ENCODE results near the gene CA9. TPM values are rescaled to one million over a fixed set of nuclear protein-coding genes. Genes with fewer than 3 reads are reported as not detected.

CA9 gene
- total RNA-seq, 2 experiments from 2014 or later, result 0.21 to 0.85 TPM

Small RNA genes within 50 kb of the gene (microRNA-seq; reads per million reads assigned to microRNA genes)
- 3.0 reads per million for gene MIR6852

Other genes with a start within 250 kb of the CA9 start
- gene RUSC2, start 183.8 kb upstream of the CA9 start, total RNA-seq, result 1 to 10 TPM in 1 of 2 experiments, under 1 TPM in 1; 0.99 to 2.8 TPM
- gene TESK1, start 68.7 kb upstream of the CA9 start, total RNA-seq, result 10 to 100 TPM; 27.9 to 37.1 TPM
- gene CD72, start 55.5 kb upstream of the CA9 start, total RNA-seq, result 10 to 100 TPM; 11.4 to 11.9 TPM
- gene SIT1, start 23.0 kb upstream of the CA9 start, total RNA-seq, result 100 to 1,000 TPM; 144 to 155 TPM
- gene RMRP, start 15.9 kb upstream of the CA9 start, total RNA-seq, result over 10,000 TPM in 1 of 2 experiments, 1,000 to 10,000 TPM in 1; 6,751 to 13,083 TPM
- gene CCDC107, start 15.6 kb upstream of the CA9 start, total RNA-seq, result 10 to 100 TPM; 28.7 to 29.4 TPM
- gene ARHGEF39, start 8.7 kb upstream of the CA9 start, total RNA-seq, result 10 to 100 TPM; 14.5 to 21.1 TPM
- 10 to 100 TPM in 1 of 2 experiments, 1 to 10 TPM in 1; 6.1 to 12.1 TPM for gene TPM2, start 16.0 kb downstream of the CA9 start, total RNA-seq
- 100 to 1,000 TPM; 372 to 374 TPM for gene TLN1, start 58.3 kb downstream of the CA9 start, total RNA-seq
- 10 to 100 TPM; 20.5 to 24.7 TPM for gene CREB3, start 58.7 kb downstream of the CA9 start, total RNA-seq
- gene GBA2, start 75.3 kb downstream of the CA9 start, total RNA-seq, result 10 to 100 TPM; 57.7 to 58.8 TPM
- 10 to 100 TPM; 21.0 to 23.6 TPM for gene RGP1, start 75.4 kb downstream of the CA9 start, total RNA-seq
- gene MSMP, start 80.3 kb downstream of the CA9 start, total RNA-seq, result not detected
- gene NPR2, start 117.7 kb downstream of the CA9 start, total RNA-seq, result 10 to 100 TPM; 12.4 to 13.4 TPM
- 1 to 10 TPM; 1.2 to 1.4 TPM for gene SPAG8, start 138.3 kb downstream of the CA9 start, total RNA-seq
- 10 to 100 TPM; 68.9 to 73.5 TPM for gene HINT2, start 141.1 kb downstream of the CA9 start, total RNA-seq
- not detected for gene FAM221B, start 154.8 kb downstream of the CA9 start, total RNA-seq
- gene TMEM8B, start 155.3 kb downstream of the CA9 start, total RNA-seq, result 1 to 10 TPM; 1.2 to 3.5 TPM
- gene OR13J1, start 196.5 kb downstream of the CA9 start, total RNA-seq, result not detected
- not detected for gene HRCT1, start 232.3 kb downstream of the CA9 start, total RNA-seq
- gene SPAAR, start 235.6 kb downstream of the CA9 start, total RNA-seq, result not detected

Data from activated CD8-positive, alpha-beta memory T cell treated with anti-CD3 and anti-CD28 coated beads, Interleukin-2, amount 10 ng/mL, durations not matched to agents 7 days and 5 days (primary cell).